ENCODE measurements around the gene UCKL1. TPM values are rescaled to one million over a fixed set of nuclear protein-coding genes. Genes with fewer than 3 reads are reported as not detected.

Gene UCKL1
- total RNA-seq, 2 experiments from 2014 or later: 31.5 to 32.6 TPM

DNA sequence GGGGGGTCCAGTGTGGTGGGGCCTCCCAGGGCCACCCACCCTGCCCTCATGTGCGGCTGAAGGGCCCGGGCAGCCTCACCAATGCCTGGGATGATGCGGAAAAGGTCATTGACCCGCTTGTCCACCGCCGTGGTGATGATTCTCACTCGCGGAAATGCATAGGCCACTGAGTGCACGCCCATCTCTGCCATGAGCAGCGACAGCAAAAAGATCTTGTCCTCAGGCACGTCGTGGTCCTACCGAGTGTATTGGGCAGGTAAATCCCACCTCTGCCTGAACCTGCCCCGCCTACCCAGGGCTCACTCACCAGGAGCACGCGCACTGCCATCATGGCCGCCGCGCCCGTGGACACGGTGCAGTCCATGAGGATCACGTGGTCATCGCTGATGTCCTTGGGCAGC lies 16.1 kb downstream of the UCKL1 start:
- CTCF ChIA-PET: interaction anchor here (1.0 to 1.3 kb wide), 2 partner anchors 33 to 34 kb away, joined by 3 read pairs; no protein-coding TSS in a partner anchor
- DNase-seq (no peak), ATAC-seq (no peak)
- Mint-ChIP-seq H3K36me3 (ENCODE audit: low read depth) (peaks cover 12% of the 10 kb centered on the region), H3K27ac (no peak overlapping the region), H3K4me3 (no peak overlapping the region), H3K4me1 (ENCODE audit: low read depth) (peaks cover 12% of the 10 kb centered on the region), H3K27me3 (no peaks in the 10 kb centered on the region), H3K9me3 (no peaks in the 10 kb centered on the region)
- intact Hi-C loops (cut with micrococcal nuclease): no loop called here
- TF ChIP-seq, protein P1, sequence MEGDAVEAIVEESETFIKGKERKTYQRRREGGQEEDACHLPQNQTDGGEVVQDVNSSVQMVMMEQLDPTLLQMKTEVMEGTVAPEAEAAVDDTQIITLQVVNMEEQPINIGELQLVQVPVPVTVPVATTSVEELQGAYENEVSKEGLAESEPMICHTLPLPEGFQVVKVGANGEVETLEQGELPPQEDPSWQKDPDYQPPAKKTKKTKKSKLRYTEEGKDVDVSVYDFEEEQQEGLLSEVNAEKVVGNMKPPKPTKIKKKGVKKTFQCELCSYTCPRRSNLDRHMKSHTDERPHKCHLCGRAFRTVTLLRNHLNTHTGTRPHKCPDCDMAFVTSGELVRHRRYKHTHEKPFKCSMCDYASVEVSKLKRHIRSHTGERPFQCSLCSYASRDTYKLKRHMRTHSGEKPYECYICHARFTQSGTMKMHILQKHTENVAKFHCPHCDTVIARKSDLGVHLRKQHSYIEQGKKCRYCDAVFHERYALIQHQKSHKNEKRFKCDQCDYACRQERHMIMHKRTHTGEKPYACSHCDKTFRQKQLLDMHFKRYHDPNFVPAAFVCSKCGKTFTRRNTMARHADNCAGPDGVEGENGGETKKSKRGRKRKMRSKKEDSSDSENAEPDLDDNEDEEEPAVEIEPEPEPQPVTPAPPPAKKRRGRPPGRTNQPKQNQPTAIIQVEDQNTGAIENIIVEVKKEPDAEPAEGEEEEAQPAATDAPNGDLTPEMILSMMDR (IDR thresholded peaks at IDR 0.05): no peak
- POLR2A ChIA-PET: interaction anchor here (1.5 kb wide), 1 partner anchor 17 kb away, joined by 4 read pairs; no protein-coding TSS in a partner anchor

- H3K27me3 Mint-ChIP-seq: no peaks in the 10 kb centered on the region
- no peak for ATAC-seq
- intact Hi-C loops (cut with micrococcal nuclease): no loop called here
- no peaks in the 10 kb centered on the region for H3K9me3 Mint-ChIP-seq
- ChIA-PET POLR2A (no interaction called here), CTCF (interaction anchor here (1.0 to 1.3 kb wide), 2 partner anchors 32 to 35 kb away, joined by 3 read pairs; no protein-coding TSS in a partner anchor)
- H3K36me3 Mint-ChIP-seq (ENCODE audit: low read depth): peaks cover 19% of the 10 kb centered on the region
- H3K4me1 Mint-ChIP-seq (ENCODE audit: low read depth): peaks cover 12% of the 10 kb centered on the region
- no peak overlapping the region for H3K27ac Mint-ChIP-seq
- no peak for DNase-seq
- no peak overlapping the region for H3K4me3 Mint-ChIP-seq
- TF ChIP-seq, protein P1 (IDR thresholded peaks at IDR 0.05): no peak
These were observed 16.9 kb downstream of the UCKL1 start for GRCh38 chr20:63939061-63939935.

DNA sequence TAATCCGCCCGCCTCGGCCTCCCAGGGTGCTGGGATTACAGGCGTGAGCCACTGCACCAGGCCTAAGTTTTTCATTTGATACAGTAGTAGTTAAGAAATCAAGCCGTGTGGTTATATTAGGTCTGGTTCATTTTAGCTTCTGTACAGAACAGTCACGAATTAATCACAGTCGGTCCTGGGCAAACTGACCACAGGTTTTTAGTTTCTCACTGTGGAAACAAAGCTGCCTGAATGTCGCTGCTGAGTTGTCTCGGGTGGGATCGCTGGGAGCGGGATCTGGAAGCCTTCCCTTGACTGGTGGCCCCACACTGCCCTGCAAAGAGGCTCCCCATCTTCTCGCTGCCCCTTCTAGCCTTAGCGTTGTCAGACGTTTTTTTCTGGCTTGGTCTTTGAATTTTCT lies 18.6 kb downstream of the UCKL1 start:
- Mint-ChIP-seq H3K4me3 (no peak overlapping the region), H3K27me3 (no peaks in the 10 kb centered on the region), H3K9me3 (no peaks in the 10 kb centered on the region), H3K4me1 (ENCODE audit: low read depth) (peaks cover 12% of the 10 kb centered on the region), H3K27ac (no peak overlapping the region), H3K36me3 (ENCODE audit: low read depth) (peaks cover 17% of the 10 kb centered on the region)
- DNase-seq (no peak), ATAC-seq (no peak)
- TF ChIP-seq, protein P1 (IDR thresholded peaks at IDR 0.05): no peak
- POLR2A ChIA-PET: no interaction called here
- CTCF ChIA-PET: no interaction called here
- intact Hi-C loops (cut with micrococcal nuclease): no loop called here

DNA sequence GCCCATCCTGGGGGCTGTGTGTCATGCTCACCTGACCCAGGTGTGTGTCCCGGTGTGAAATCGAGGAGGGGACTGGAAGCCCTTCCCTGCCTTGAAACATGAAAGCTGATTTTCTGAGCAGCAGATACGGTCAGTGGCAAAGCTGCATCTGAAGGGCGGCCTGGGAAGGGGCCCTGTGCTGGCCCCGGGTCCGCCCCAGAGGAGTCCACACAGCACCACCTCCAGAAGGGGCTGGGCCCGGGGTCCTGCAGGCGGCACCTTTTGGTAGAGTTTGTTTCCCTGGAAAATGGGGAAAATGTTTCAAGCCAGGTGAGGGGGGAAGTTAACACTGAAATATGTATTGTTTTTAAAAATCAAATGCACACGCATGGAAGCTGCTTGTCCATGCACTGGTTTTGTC lies 20.8 kb downstream of the UCKL1 start:
- CTCF ChIA-PET: interaction anchor here (1.5 kb wide), 1 partner anchor 39 kb away, joined by 6 read pairs; no protein-coding TSS in a partner anchor
- DNase-seq: no peak
- H3K4me3 Mint-ChIP-seq: no peak overlapping the region
- H3K27ac Mint-ChIP-seq: no peak overlapping the region
- H3K27me3 Mint-ChIP-seq: no peaks in the 10 kb centered on the region
- peaks cover 30% of the 10 kb centered on the region for H3K36me3 Mint-ChIP-seq (ENCODE audit: low read depth)
- H3K4me1 Mint-ChIP-seq (ENCODE audit: low read depth): no peaks in the 10 kb centered on the region
- H3K9me3 Mint-ChIP-seq: no peaks in the 10 kb centered on the region
- TF ChIP-seq, protein P1 (IDR thresholded peaks at IDR 0.05): no peak
- intact Hi-C loops (cut with micrococcal nuclease): no loop called here
- POLR2A ChIA-PET: no interaction called here
- no peak for ATAC-seq
